Coronary artery (tissue), 2 donors: ENCODE measurements around the gene CERT1.

ENCODE experiments used
- DNase-seq: peaks from one replicate; pipeline ENCODE4 v3.0.0-alpha.2; 2017; ENCODE audit warnings: low spot score
- H3K27ac ChIP-seq, 2 donors: fragments of 200-600 bp; sonication (generic); one replicate each; pipeline ENCODE4 v1.5.1; 2016 to 2019
- H3K4me3 ChIP-seq: fragments of 200-600 bp; sonication (generic); 2 replicates; pipeline ENCODE4 v1.5.1; 2016; ENCODE audit warnings: mild to moderate bottlenecking, moderate library complexity
- TF ChIP-seq, protein P1 (sequence below): fragments of 200-600 bp; sonication (generic); IDR thresholded peaks from one replicate; pipeline ENCODE4 v1.5.1; 2019; ENCODE audit warnings: antibody characterized with exemption

The CERT1 gene

DNA sequence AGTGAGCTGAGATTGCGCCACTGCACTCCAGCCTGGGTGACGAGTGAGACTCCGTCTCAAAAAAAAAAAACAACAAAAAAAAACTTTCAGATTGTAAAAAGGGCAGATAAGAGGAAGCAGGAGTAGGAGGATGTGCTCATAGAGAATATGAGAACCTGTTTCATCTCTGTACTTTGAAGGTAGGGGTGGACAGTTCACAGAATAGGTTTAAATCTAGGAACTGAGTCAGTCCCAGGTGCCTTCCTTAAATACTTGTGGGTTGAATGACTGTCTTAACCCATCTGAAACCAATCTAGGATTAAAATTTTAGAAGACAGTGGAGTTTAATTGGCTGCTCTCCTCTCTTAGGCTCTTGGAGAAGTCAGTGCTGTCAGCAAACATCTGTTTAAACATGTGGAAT, 12.6 kb upstream of the CERT1 start:
- Histone ChIP-seq H3K27ac (no peak overlapping the region), H3K4me3 (no peak overlapping the region)
- DNase-seq = no peak
- TF ChIP-seq, protein P1, sequence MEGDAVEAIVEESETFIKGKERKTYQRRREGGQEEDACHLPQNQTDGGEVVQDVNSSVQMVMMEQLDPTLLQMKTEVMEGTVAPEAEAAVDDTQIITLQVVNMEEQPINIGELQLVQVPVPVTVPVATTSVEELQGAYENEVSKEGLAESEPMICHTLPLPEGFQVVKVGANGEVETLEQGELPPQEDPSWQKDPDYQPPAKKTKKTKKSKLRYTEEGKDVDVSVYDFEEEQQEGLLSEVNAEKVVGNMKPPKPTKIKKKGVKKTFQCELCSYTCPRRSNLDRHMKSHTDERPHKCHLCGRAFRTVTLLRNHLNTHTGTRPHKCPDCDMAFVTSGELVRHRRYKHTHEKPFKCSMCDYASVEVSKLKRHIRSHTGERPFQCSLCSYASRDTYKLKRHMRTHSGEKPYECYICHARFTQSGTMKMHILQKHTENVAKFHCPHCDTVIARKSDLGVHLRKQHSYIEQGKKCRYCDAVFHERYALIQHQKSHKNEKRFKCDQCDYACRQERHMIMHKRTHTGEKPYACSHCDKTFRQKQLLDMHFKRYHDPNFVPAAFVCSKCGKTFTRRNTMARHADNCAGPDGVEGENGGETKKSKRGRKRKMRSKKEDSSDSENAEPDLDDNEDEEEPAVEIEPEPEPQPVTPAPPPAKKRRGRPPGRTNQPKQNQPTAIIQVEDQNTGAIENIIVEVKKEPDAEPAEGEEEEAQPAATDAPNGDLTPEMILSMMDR = no peak

DNA sequence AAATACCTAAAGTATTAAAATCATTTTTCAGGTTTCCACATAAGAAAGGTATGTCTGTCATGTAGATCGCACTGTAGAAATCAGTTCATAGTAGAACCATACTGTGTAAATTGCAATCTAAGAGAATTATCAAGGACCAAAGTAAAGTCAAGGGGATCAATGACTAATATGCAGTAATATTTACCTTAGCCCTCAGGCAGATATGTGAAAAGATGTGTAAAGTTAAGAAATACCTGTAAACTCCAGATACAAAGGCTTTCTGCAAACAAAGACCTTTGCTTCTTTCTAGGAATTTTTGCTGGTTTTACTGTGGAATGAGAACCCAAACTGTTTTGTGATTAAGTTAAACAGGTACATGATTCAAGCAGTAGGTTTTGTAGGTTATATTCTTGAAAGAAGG, 11.8 kb upstream of the CERT1 start:
- no peak overlapping the region for H3K27ac ChIP-seq
- no peak for DNase-seq

DNA sequence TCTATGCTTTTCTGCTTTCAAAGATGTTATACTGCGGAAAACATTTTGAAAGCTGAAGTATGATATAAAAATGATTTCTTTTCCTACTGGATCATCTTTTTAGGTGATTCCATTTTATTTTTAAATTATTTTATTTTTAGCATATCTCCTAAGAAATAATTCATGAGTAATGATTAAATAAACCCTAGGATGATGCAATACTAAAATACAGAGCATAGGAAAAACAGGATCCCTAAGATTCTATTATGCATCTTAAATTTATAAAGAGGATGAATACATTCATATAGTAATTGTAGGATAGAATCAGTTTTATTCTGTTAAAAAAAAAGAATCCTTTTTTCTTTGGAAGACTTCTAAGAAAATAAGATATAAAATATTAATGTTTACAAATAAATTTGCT, 11.1 kb upstream of the CERT1 start:
- no peak overlapping the region for H3K4me3 ChIP-seq
- DNase-seq = no peak

More for the DNA sequence above, 11.8 kb upstream of the CERT1 start:
- TF ChIP-seq, protein P1 = no peak
- H3K4me3 ChIP-seq = no peak overlapping the region

DNA sequence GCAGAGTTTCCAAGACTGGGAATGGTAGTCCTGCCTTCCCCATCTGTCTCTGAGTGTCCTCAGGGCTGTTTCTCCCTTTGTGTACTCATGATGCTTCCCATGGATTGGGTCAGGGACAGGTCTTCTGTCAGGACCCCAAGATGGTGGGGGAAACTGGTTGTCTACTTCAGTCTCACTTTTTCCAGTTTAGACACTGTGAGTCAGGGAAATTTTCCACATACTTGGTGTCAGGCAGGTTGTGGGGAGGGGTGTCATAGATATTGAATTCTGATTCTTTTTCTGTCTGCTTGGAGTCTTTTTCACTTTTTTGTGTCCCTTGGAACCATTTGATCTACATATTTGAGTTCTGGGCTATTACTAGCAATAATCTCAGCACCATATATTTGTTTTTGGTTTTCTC, 10.6 kb upstream of the CERT1 start:
- H3K4me3 ChIP-seq = no peak overlapping the region
- no peak overlapping the region for H3K27ac ChIP-seq
- TF ChIP-seq, protein P1 = no peak
- DNase-seq = no peak

More for the DNA sequence above, 11.1 kb upstream of the CERT1 start:
- no peak overlapping the region for H3K27ac ChIP-seq
- TF ChIP-seq, protein P1 = no peak

DNA sequence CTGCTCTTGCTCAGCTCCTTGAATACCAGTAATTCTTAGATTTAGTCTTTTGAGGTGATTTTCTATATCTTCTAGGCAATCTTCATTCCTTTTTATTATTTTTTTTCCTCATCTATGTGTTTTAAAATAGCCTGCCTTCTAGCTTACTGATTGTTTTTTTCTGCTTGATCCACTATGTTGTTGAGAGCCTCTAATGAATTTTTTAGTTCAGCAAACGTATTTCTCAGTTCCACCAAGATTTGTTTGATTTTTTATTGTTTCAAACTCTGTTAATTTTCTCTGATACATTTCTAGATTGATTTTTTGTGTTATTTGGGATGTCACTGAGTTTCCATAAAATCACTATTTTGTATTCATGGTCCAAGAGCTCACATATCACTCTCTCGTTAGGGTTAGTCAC, 9.8 kb upstream of the CERT1 start:
- Histone ChIP-seq H3K27ac (no peak overlapping the region), H3K4me3 (no peak overlapping the region)
- DNase-seq = no peak
- TF ChIP-seq, protein P1 = no peak

DNA sequence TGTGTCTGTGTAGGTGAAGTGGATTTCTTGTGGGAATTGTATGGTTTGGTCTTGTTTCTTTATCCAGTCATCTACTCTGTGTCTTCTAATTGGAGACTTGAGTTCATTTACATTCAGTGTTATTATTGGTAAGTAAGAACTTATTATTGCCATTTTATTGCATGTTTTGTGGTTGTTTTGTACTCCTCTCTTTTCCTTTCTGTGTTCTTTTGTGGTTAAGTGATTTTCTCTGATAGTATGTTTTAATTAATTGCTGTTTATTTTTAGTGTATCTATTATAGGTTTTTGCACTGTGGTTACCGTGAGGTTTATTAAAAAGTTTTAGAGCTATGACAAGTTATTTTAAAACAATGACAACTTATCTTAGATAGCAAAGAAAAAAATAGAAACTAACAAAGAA, 8.3 kb upstream of the CERT1 start:
- TF ChIP-seq, protein P1 = no peak
- DNase-seq = no peak
- H3K27ac ChIP-seq = no peak overlapping the region

DNA sequence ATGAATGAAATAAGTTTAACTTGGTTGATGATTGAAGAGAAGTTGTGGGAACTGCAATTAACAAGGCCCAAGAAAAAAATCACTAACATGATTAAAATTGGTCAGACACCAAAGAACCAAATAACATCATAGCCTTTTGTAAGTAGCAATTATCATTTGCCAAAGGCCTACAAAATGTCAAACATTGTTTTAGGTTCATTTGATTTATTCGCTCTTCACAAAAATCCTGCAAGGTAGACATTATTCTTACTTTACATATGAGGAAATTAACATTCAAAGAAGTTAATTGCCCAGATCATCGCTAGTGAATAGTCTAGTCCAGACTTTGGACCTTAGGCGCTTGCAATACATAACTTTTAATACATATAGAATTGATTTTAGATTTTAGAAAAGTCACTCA, 2.9 kb upstream of the CERT1 start:
- TF ChIP-seq, protein P1 = no peak
- no peak overlapping the region for H3K4me3 ChIP-seq
- no peak overlapping the region for H3K27ac ChIP-seq
- no peak for DNase-seq

More for the DNA sequence above, 8.3 kb upstream of the CERT1 start:
- H3K4me3 ChIP-seq = no peak overlapping the region
